ENCODE measurements around the gene MRPS24. TPM values are rescaled to one million over a fixed set of nuclear protein-coding genes. Genes with fewer than 3 reads are reported as not detected.

The MRPS24 gene
- total RNA-seq, 1 experiment from 2014 or later, result 116 TPM

- Histone ChIP-seq H4K5ac (ENCODE audit: insufficient read length, low read depth, low read length) (no peak overlapping the region), H2BK20ac (ENCODE audit: low read depth, low read length, poor library complexity, severe bottlenecking) (no peak overlapping the region), H3K27ac (ENCODE audit: insufficient read length, low read depth, low read length) (no peak overlapping the region), H3K14ac (ENCODE audit: insufficient read depth, low read length) (no peak overlapping the region), H2AFZ (ENCODE audit: low read length) (no peak overlapping the region), H3K23ac (ENCODE audit: insufficient read length, low read depth, low read length) (no peak overlapping the region), H4K8ac (replicated peaks; ENCODE audit: insufficient read length, low read depth, low read length) (no peak overlapping the region), H3K23me2 (ENCODE audit: insufficient read length, low read depth, low read length, poor library complexity, severe bottlenecking) (no peaks in the 10 kb centered on the region), H2BK15ac (ENCODE audit: low read depth, low read length) (no peak overlapping the region), H3T11ph (ENCODE audit: low read length) (no peak overlapping the region), H3K27me3 (ENCODE audit: insufficient read depth, low read length) (no peaks in the 10 kb centered on the region), H2BK12ac (ENCODE audit: insufficient read length, low read depth, low read length) (no peak overlapping the region), H3K79me1 (ENCODE audit: insufficient read depth, low read depth, low read length, poor library complexity, severe bottlenecking) (no peaks in the 10 kb centered on the region), H4K20me1 (ENCODE audit: control insufficient read depth, insufficient read depth, insufficient read length) (no peaks in the 10 kb centered on the region), H3K4me1 (ENCODE audit: insufficient read depth, low read length) (peaks cover 4% of the 10 kb centered on the region; the same call in 1 of the 2 replicates), H3K79me2 (ENCODE audit: insufficient read depth, low read length) (no peaks in the 10 kb centered on the region), H3K4ac (ENCODE audit: low read depth, low read length) (no peak overlapping the region), H2BK5ac (ENCODE audit: insufficient read length, low read length) (no peak overlapping the region), H2AK5ac (ENCODE audit: insufficient read length, low read length) (no peak overlapping the region), H3K9ac (ENCODE audit: extremely low read depth, insufficient read length, low read length) (no peak overlapping the region), H2BK120ac (ENCODE audit: low read depth, low read length, poor library complexity, severe bottlenecking) (no peak overlapping the region), H3K4me2 (ENCODE audit: insufficient read depth, insufficient read length, low read length) (no peak overlapping the region), H4K91ac (ENCODE audit: insufficient read length, low read depth, low read length) (no peak overlapping the region), H3K9me3 (ENCODE audit: control insufficient read depth, low read depth, low read length) (no peaks in the 10 kb centered on the region), H3K56ac (ENCODE audit: insufficient read length, low read depth, low read length) (no peak overlapping the region), H3K18ac (ENCODE audit: insufficient read length, low read depth, low read length) (no peak overlapping the region)
- Mint-ChIP-seq H3K36me3 (ENCODE audit: insufficient read depth in 1 of 3, low read depth in 3 of 3) (peaks cover 10 to 60% (median 49%) of the 10 kb centered on the region in 3 experiments), H3K4me1 (peaks cover 18 to 30% of the 10 kb centered on the region in 2 experiments), H3K27ac (no peak overlapping the region; a peak in 1 of 7 replicates), H3K9me3 (no peaks in the 10 kb centered on the region), H3K4me3 (no peak overlapping the region), H3K27me3 (ENCODE audit: low read depth) (no peaks in the 10 kb centered on the region)
- no peak for DNase-seq
- TF ChIP-seq CTCF (conservative IDR thresholded peaks at IDR 0.05), result no peak
- WGBS (ENCODE audit: extremely low coverage, insufficient read length, low lambda C conversion rate), result no CpG with 5 or more reads among the region's 29 CpGs
These were observed 7.8 kb upstream of the MRPS24 start for GRCh38 chr7:43876976-43877745.
